Pancreas (tissue), 10 donors: ENCODE data around the gene EEIG2. TPM values are rescaled to one million over a fixed set of nuclear protein-coding genes. Genes with fewer than 3 reads are reported as not detected.

ENCODE experiments used
- ATAC-seq, 4 donors: fragments of 200-7000 bp; cut with Tn5 transposase; one replicate each; pipeline versions ENCODE4 v1.8.0 to v1.9.1; 2020; ENCODE audit warnings: mild to moderate bottlenecking in 4 of 4, moderate library complexity in 4 of 4
- DNase-seq, 6 donors: peaks; one replicate each; pipeline ENCODE4 v3.0.0-alpha.2; 2020
- FAIRE-seq: peaks from 2 replicates; lab custom pipeline; 2012; peaks lifted over from hg19 to GRCh38; lab: Jason Lieb, UNC
- H3K27ac ChIP-seq, 4 donors: fragments of 200-600 bp; sonication (generic); 1 replicate in 3 of 4; 2 replicates in 1 of 4; pipeline versions ENCODE4 v1.5.0 to v1.8.0; 2020
- H3K27me3 ChIP-seq, 4 donors: fragments of 200-600 bp; one replicate each; pipeline ENCODE4 v1.8.0; 2021
- H3K36me3 ChIP-seq, 3 donors: fragments of 200-600 bp; sonication (generic) in 1 of 3; one replicate each; pipeline versions ENCODE4 v1.5.0 to v1.8.0; 2020 to 2021
- H3K4me1 ChIP-seq, 3 donors: fragments of 200-600 bp; one replicate each; pipeline ENCODE4 v1.8.0; 2021
- H3K4me3 ChIP-seq, 4 donors: fragments of 200-600 bp; sonication (generic) in 2 of 4; one replicate each; pipeline versions ENCODE4 v1.5.0 to v1.8.0; 2020 to 2021
- H3K9me3 ChIP-seq, 4 donors: fragments of 200-600 bp; one replicate each; pipeline ENCODE4 v1.8.0; 2021
- WGBS, 2 donors: extraction: QIAGEN DNeasy Blood & Tissue Kit; methylation state at CpG; one replicate each; pipeline ENCODE4 v1.1.7; 2013; 5-methylcytosine and 5-hydroxymethylcytosine counted together
- intact Hi-C, 3 donors: fragments of 100-400 bp; cut with DNase I; formaldehyde crosslinking; loops; one replicate each; pipeline versions ENCODE4 v1.11.1 to v1.14.2; 2022
- polyA plus RNA-seq, 2 donors: library from polyadenylated mRNA; stranded (reverse); fragments of 200-250 nt; gene quantifications; one replicate each; pipeline ENCODE4 v1.2.3, GENCODE V29; 2013
- total RNA-seq, 6 donors: library from RNA; stranded (reverse); fragmentation: NEBNext Ultra II Directional in 4 of 6; extraction: Animal tissue kit (Norgen Biotek cat#: 25700) in 4 of 6; gene quantifications; one replicate each; pipeline versions ENCODE4 v1.2.1 to v1.2.4, GENCODE V29; 2021 to 2023
- TF ChIP-seq, protein P1 (sequence below), 4 donors: fragments of 200-600 bp; sonication (generic) in 3 of 4; IDR thresholded peaks; one replicate each; pipeline versions ENCODE4 v1.5.0 to v1.8.0; 2021; ENCODE audit warnings: antibody characterized with exemption in 4 of 4
- donor health status: healthy with polysubstance abuse.
- donor health status: DM: no; HTN: no; CAD: no; lungs with moderate emphysema.
- donor health status: DM: no; HTN: no; CAD: no.
- donor health status: control.
- donor health status: control.
- donor health status: Bipolar disorder and iron deficiency.
- donor health status: DM: yes; HTN: yes; CAD: no.
- donor health status: DM: no; HTN: no; CAD: no.
- donor health status: DM: no; HTN: no; CAD: no.
- donor health status: DM: yes; HTN: yes; CAD: no.

EEIG2 gene
- total and polyA plus RNA-seq, 8 donors: 1.7 to 13.0 (median 2.8) TPM

DNA sequence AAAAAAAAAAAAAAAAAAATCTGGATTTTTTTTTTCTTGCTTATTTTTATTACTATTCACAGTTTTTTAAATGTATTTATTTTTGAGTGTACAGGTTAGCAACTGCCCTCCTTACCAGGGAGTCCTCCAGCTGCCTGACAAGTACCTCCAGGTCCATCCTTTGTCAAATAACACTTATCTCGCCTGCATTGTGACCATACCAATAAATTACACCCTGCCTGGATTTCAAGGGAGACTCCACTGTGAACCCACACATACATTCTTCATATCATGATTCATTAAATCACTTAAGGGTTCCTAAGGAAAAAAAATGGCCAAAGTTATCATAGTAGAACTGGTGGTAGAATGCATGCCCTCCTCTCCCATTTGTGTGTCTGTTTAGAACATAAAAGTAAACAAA is 38.4 kb downstream of the EEIG2 start:
- no peak overlapping the region for H3K27ac ChIP-seq
- TF ChIP-seq, protein P1, sequence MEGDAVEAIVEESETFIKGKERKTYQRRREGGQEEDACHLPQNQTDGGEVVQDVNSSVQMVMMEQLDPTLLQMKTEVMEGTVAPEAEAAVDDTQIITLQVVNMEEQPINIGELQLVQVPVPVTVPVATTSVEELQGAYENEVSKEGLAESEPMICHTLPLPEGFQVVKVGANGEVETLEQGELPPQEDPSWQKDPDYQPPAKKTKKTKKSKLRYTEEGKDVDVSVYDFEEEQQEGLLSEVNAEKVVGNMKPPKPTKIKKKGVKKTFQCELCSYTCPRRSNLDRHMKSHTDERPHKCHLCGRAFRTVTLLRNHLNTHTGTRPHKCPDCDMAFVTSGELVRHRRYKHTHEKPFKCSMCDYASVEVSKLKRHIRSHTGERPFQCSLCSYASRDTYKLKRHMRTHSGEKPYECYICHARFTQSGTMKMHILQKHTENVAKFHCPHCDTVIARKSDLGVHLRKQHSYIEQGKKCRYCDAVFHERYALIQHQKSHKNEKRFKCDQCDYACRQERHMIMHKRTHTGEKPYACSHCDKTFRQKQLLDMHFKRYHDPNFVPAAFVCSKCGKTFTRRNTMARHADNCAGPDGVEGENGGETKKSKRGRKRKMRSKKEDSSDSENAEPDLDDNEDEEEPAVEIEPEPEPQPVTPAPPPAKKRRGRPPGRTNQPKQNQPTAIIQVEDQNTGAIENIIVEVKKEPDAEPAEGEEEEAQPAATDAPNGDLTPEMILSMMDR (IDR thresholded peaks at IDR 0.05): no peak
- peaks cover 0 to 10% (median 0%) of the 10 kb centered on the region in 3 donors for H3K4me1 ChIP-seq
- no peaks in the 10 kb centered on the region for H3K27me3 ChIP-seq
- FAIRE-seq: no peak
- H3K36me3 ChIP-seq: no peaks in the 10 kb centered on the region
- 91 to 94% methylated on average over 1 of the region's 1 CpG for WGBS, 2 donors
- intact Hi-C loops: no loop called here
- no peaks in the 10 kb centered on the region for H3K9me3 ChIP-seq
- no peak overlapping the region for H3K4me3 ChIP-seq
- DNase-seq: no peak
- ATAC-seq: no peak

DNA sequence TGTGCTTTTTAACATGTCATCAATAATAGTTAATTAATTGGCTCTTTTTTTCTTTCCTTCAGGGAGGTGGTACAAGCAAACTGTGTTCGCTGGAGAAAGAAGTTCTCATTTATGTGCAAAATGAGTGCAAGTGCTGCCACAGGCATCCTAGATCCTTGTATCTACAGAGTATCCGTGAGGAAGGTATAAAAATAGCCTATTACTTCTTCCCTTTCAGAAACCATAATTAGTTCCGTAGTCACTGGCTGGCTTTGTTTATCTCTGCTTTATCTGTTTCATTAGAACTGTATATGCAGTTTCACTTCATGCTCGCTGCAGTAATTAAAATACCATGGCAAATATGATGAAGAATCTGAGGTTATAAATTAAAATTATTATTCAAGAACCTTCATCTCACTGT is 40.6 kb downstream of the EEIG2 start:
- Histone ChIP-seq H3K27me3 (no peaks in the 10 kb centered on the region), H3K4me3 (no peak overlapping the region), H3K27ac (no peak overlapping the region), H3K4me1 (peaks cover 0 to 10% (median 0%) of the 10 kb centered on the region in 3 donors), H3K36me3 (no peaks in the 10 kb centered on the region), H3K9me3 (no peaks in the 10 kb centered on the region)
- intact Hi-C loops: no loop called here
- TF ChIP-seq, protein P1 (IDR thresholded peaks at IDR 0.05): no peak
- WGBS, 2 donors: 82% methylated on average over 4 of the region's 4 CpGs
- ATAC-seq (no peak), FAIRE-seq (no peak), DNase-seq (no peak)

DNA sequence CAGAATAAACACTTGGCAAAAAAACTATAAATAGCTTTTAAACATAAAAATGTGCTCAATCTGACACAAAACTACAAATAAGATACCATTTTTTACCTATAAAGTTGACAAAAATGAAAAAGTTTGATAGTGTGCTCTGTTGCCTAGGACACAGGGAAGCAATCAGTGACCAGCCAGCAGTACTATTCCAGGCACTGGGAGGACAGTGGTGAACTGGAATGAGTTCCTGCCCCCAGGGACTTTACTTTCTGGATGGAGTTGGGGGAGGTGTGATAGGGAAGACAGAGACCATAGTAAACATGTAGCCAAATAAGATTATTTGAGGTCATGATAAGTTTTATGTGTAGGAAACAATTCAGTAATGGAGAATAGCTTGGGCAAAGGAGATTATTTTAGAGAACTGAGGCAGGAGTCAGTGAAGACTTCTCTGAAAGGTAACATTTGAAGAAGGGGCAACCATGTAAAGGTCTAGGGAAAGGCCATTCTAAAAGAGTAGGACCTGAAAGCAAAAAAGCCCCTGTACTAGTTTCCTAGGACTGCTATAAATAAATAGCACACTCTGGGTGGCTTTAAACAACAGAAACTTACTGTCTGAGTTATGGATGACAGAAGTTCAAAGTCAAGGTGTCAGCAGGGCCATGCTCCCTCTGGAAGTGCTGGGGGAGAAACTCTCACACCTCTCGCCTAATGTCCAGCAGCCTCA is 42.0 kb downstream of the EEIG2 start:
- no peak overlapping the region for H3K27ac ChIP-seq
- H3K27me3 ChIP-seq: no peaks in the 10 kb centered on the region
- intact Hi-C loops: no loop called here
- no peaks in the 10 kb centered on the region for H3K9me3 ChIP-seq
- WGBS, 2 donors: 88 to 97% methylated on average over 1 of the region's 1 CpG
- ATAC-seq (no peak), DNase-seq (no peak), FAIRE-seq (no peak)
- no peaks in the 10 kb centered on the region for H3K4me1 ChIP-seq
- H3K4me3 ChIP-seq: no peak overlapping the region
- H3K36me3 ChIP-seq: no peaks in the 10 kb centered on the region
- TF ChIP-seq, protein P1 (IDR thresholded peaks at IDR 0.05): no peak

DNA sequence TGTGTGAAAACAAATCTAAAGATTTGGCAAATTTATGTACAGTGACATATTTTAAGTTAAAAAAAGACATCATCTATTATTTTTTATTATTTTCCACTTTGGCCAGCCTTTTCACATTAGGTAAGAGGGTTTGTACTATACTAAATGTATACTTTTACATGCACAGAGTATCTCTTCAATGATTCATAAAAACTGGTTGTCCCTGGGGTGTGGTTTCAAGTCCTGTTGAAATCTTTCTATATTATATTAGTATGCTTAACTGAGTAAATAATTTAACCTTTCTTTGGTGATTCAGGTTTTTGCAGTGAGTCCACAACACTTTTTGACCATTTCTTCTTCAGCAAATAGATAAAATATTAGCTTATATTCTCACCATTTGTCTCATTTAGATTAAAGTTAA is 45.7 kb downstream of the EEIG2 start:
- DNase-seq: no peak
- Histone ChIP-seq H3K9me3 (no peaks in the 10 kb centered on the region), H3K36me3 (no peaks in the 10 kb centered on the region), H3K27ac (no peak overlapping the region), H3K4me1 (no peaks in the 10 kb centered on the region), H3K27me3 (no peaks in the 10 kb centered on the region), H3K4me3 (no peak overlapping the region)
- intact Hi-C loops: no loop called here
- no peak for ATAC-seq
- FAIRE-seq: no peak
- TF ChIP-seq, protein P1 (IDR thresholded peaks at IDR 0.05): no peak

DNA sequence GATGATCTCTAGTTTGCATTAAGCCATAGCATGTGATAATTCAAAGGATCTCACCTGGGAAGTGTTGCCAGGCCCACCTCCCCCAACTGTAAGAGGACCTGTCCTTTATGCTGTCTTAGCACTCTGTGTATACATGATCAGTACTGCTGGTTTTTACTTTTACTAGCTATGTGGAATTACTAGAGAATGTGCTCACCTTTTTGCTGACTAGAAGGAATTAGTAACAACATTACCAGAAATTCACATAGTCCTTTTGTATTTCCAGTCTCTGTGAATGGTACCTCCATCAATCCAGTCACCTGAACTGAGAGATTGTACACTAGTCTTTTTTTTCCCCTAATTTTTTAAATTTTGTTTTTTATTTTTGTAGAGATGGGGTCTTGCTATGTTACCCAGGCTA is 46.6 kb downstream of the EEIG2 start:
- Histone ChIP-seq H3K27ac (no peak overlapping the region), H3K27me3 (no peaks in the 10 kb centered on the region), H3K4me1 (no peaks in the 10 kb centered on the region), H3K9me3 (no peaks in the 10 kb centered on the region), H3K4me3 (no peak overlapping the region), H3K36me3 (no peaks in the 10 kb centered on the region)
- intact Hi-C loops: no loop called here
- no peak for ATAC-seq
- DNase-seq: no peak
- no peak for FAIRE-seq
- TF ChIP-seq, protein P1 (IDR thresholded peaks at IDR 0.05): no peak
